C4-2B (cell line): ENCODE data around the gene LGSN.
"Not testable (repeated sequence)": the region's sequence is repeated elsewhere in the genome, so short reads cannot be mapped to it uniquely, and the experiment has no call there.

ENCODE experiments used
- H3K27ac ChIP-seq: fragments of 450-650 bp; 2 replicates; pipeline ENCODE4 v1.5.1; 2017
- CTCF ChIP-seq: fragments of 450-650 bp; conservative IDR thresholded peaks from 2 replicates; pipeline ENCODE4 v1.5.1; 2017; ENCODE audit warnings: mild to moderate bottlenecking
- ZFX ChIP-seq: fragments of 450-650 bp; IDR thresholded peaks from 2 replicates; pipeline ENCODE4 v1.6.1; 2017

LGSN gene

GRCh38 chr6:63349401-63349800, 29.6 kb upstream of the LGSN start:
- no peak overlapping the region for H3K27ac ChIP-seq
- TF ChIP-seq CTCF (no peak), ZFX (no peak)

- H3K27ac ChIP-seq: no peak overlapping the region
- no peak for TF ChIP-seq CTCF
These were observed 29.1 kb upstream of the LGSN start for GRCh38 chr6:63348836-63349235.

GRCh38 chr6:63347599-63347998, 27.8 kb upstream of the LGSN start:
- no peak for TF ChIP-seq CTCF
- no peak overlapping the region for H3K27ac ChIP-seq

GRCh38 chr6:63346217-63346835, 26.5 kb upstream of the LGSN start:
- TF ChIP-seq ZFX: no peak
- no peak for TF ChIP-seq CTCF

GRCh38 chr6:63340351-63340750, 20.6 kb upstream of the LGSN start:
- no peak overlapping the region for H3K27ac ChIP-seq
- no peak for TF ChIP-seq CTCF
- no peak for TF ChIP-seq ZFX

More at GRCh38 chr6:63346217-63346835, 26.5 kb upstream of the LGSN start:
- H3K27ac ChIP-seq: no peak overlapping the region

- not testable (repeated sequence) for H3K27ac ChIP-seq
These were observed 14.9 kb upstream of the LGSN start for GRCh38 chr6:63334652-63335051.

- TF ChIP-seq ZFX (no peak), CTCF (no peak)
- H3K27ac ChIP-seq: no peak overlapping the region
These were observed 13.7 kb upstream of the LGSN start for GRCh38 chr6:63333440-63333839.

- H3K27ac ChIP-seq: not testable (repeated sequence)
These were observed 6.8 kb upstream of the LGSN start for GRCh38 chr6:63326630-63327029.
